GM19238 (cell line): ENCODE data around the gene NMB.
"Not testable (repeated sequence)": the region's sequence is repeated elsewhere in the genome, so short reads cannot be mapped to it uniquely, and the experiment has no call there.

ENCODE experiments used
- DNase-seq: peaks from one replicate; pipeline ENCODE4 v3.0.0; 2011; ENCODE audit warnings: low spot score; ENCODE audit not compliant: insufficient read length

The NMB gene

DNA sequence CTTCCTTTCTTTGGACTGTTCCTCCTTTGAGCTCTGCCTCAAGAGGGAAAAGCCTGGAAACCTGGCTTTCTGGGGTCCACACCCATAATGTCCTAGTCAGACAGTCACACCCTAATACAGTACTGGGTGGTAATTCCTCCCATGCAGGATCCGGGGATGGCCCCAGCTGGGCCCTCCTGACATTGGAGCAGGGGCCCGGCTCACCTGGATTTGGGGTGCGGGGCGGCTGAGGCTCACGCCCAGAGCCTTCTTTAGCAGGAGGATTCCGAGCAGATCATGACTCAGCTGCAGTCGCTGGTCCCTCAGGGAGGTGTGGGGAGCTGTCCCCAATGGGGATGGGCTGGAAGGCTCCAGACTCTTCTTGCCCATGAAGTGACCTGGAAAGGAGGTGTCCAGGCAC lies 1.0 kb downstream of the NMB start:
- no peak for DNase-seq

DNA sequence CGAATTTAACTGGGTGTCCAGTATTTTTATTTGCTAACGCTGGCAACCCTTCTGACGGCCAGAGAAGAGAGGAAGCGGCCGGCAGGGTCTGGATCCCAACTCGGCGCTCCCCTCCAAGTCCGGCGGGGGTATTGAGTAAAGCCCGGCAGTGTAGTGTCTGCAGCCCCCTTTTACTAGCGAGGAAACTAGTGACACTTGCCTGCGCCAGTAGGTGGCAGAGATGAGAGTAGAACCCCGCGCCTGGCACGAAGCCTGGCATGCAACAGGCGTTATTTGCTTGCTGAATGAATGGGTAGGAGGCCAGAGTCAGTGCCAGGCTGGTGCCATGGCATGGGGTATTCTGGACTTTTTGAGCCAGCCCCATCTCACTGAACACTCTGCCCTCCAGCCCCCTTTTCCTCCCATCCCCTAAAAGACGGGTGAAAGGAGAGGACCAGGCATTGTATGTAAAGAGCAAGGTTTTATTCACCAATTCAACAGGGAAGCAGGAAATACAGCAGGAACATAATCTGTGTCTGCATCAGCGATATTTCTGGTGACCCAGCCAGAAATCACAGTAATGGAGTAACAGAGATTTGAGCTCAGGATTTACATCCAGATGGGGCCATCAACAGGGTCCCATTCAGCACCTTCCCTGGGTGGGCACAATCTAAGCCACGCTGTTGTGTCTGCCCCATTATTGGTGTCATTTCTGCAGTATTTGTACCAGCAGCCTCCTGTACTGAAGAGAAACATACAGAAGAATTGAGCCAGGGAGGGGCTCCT lies 3.1 kb downstream of the NMB start:
- DNase-seq: peak; percentile 53

DNA sequence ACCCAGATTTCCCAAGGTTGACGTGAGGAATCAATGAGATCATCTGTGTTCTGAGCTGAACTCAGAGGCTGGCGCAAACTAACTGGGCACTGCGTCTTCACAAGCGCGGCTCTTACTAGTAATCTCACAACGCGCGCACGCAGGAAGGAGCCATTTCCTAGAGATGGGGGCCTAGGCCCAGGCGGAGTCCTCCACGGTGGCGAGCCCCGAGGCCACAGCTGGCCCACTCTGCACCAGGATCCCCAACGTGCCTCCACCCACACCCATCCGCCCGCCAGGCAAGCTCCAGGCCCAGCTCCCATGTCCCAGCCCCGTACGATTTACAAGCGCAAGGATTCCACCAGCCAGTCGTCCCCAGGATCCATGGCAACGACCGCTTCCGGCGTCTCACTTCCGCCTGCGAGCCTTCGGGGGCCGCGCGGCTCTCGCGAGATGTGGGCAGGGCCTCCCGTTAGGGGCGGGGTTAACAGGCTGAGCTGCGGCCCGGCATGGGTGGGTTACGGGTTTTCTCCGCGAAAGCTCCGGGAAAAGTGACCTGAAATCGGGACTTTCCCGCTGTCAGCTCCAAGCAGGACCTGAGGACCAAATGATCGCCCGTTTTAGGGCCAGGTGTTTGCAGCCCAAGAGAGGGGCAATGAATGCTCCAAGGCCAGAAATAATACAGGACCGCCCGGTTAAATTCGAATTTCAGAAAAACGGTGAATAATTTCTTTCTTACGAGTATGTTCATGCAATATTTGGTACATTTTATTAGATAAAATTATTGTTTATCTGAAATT lies 3.9 kb downstream of the NMB start, which contains the start of gene WDR73:
TSS of gene WDR73 (minus strand) at position 374 of the 779 bp plus-strand sequence. CDS start at position 365, 9 bp downstream.
- peak; percentile 87 for DNase-seq

DNA sequence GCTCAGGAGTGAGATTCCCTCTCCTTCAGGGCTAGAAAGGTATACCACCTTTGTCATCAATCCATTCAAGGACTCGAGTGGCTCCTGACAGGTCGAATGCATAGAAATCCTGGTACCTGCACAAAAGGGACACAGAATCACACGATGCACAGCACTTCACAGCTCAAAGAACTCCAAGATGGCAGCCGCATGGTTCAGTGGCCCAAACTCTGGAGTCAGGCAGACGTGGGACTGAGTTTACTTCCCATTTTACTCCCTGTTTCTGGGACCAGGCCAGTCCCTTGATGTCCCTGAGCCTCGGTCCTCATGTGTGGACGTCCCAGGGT lies 4.5 kb downstream of the NMB start:
- DNase-seq: no peak

DNA sequence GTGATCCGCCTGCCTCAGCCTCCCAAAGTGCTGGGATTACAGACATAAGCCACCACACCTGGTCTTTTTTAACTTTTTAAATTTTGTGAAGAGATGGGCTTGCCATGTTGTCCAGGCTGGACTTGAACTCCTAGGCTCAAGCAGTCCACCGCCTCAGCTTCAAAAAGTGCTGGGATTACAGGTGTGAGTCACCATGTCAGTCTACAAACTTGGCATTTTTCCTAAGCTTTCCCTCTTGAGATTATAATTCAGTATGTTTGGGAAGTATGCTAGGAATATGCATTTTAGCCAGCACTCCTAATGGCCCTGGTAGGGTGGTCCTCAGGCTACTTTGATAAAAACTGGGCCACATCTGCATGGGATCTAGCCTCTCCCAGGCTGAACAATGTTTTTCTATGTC lies 8.3 kb downstream of the NMB start:
- DNase-seq: no peak

DNA sequence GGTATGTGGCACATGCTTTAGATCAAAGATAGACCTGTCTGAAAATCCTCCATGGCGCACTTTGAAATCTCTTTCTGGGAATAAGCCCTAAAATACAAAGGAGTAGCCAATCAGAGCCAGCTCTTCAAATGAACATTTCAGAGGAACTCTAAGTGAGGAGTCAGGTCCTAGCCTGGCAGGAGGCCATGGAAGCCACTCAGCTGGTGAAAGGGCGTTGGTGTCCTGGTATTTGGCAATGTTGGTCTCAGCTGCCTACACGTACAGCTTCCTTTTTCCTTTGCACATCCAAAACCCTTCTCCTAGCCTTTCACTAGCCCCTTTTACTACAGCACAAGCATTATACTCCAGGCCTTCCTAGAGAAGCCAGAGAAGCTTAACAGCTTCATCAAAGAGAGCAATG lies 9.5 kb downstream of the NMB start:
- DNase-seq: no peak

DNA sequence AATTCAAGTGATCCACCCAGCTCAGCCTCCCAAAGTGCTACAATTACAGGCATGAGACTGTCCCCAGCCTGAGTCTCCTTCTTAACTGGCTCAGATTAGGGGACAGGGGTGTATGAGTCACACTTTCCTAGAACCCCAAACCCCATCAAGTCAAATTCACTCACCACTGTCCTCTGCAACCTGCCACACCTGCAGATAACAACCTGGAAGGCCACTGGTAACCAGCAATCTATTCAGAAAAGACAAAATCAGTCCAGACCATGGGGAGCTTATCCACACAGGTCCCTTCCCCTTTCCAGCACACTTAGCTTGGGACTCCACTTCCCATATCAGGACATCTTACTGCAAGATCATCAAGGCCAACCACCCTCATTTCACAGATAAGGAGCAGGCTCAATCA lies 10.3 kb downstream of the NMB start:
- DNase-seq: no peak

DNA sequence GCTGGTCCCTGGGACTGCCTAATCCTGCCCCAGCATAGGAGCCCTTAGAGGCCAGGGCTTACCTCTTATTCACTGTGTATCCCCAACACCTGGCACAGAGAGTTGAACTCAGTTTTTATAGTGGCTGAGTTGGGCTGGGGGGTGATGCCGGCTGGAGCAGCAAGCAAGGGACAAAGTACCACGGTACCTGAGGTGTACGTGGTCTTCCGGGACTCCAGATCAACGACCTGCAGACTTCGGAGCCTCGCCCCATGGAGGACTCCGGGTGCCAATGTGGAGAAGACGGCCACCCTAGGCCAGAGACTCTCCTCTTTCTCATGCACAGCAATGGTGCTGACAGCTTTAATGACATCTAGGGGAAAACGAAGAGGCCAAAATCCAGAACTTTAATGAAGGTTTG lies 12.0 kb downstream of the NMB start:
- no peak for DNase-seq

DNA sequence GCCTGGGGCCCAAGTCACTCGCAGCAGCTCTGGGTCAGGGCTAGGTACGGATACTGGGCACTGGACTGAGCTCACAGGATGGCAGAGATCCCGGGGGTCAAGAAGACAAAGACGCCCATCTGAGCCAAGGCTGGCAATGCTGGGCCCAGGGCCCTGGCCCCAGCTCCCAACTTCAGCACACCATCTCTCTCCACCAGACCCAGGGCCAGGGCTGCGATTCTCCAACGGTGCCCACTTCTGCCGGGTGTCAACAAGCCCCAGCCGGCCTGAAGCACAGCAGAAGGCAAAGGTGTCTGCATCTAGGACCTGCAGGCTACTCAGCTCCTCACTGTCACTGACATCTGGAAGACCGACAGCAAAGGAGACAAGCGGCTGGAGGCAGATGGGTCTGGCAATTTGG lies 12.5 kb downstream of the NMB start:
- no peak for DNase-seq

DNA sequence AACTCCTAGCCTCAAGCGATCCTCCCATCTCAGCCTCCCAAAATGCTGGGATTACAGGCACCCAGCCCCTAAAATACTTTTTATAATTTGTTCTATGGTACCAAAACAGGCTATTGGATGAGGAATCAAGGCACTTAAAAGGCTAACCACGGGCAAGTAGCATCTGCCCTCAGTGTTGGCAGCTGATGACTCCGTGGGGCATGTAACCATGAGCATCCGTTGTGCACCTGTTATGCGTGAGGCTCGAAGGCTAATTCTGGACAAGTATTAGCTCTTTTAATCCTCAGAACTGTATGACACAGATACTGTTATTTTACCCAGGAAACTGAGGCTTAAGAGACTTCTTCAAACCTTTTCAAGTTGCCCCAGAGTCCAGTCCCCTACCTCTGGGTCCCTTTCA lies 14.2 kb downstream of the NMB start:
- DNase-seq: no peak

DNA sequence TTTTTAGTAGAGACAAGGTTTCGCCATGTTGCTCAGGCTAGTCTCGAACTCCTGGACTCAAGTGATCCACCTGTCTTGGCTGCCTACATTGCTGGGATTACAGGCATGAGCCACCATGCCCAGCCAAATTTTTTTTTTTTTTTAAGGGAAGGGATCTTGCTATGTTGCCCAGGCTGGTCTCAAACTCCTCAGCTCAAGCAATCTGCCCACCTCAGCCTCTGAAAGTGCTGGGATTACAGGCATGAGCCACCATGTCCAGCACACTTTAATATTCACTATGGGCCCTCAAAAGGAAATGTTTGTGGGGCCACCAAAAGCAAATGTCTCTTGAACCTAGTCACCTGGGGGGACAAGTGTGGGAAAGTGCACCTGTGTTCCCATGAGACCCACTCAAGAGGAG lies 15.4 kb downstream of the NMB start:
- not testable (repeated sequence) for DNase-seq

DNA sequence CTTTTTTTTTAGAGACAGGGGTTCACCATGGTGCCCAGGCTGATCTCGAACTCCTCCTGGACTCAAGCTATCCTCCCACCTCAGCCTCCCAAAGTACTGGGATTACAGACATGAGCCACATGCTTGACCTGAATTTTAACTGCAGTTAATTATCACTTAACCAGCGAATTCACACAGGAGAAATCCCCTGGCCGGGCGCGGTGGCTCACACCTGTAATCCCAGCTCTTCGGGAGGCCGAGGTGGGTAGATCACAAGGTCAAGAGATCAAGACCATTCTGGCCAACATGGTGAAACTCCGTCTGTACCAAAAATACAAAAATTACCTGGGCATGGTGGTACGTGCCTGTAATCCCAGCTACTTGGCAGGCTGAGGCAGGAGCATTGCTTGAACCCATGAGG lies 16.1 kb downstream of the NMB start:
- not testable (repeated sequence) for DNase-seq

DNA sequence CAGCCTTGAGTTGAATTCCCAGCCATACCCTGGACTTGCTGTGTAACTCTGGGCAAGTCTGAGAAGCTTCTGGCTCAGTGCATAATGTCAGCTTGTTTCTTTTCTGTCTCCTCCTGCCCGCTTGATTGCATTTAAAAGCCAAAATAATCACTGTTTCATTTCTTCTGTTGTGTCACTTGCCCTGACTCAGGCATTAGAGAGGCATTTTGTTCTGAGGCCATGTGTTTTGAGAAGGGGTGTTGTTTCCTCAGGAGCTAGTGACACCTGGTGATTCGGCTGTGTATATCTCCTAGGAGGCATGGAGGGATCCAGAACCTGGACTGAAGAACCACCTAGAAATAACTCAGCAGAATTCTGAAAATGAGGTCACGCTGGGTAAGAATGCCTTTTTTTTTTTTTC lies 19.9 kb downstream of the NMB start:
- DNase-seq: no peak

DNA sequence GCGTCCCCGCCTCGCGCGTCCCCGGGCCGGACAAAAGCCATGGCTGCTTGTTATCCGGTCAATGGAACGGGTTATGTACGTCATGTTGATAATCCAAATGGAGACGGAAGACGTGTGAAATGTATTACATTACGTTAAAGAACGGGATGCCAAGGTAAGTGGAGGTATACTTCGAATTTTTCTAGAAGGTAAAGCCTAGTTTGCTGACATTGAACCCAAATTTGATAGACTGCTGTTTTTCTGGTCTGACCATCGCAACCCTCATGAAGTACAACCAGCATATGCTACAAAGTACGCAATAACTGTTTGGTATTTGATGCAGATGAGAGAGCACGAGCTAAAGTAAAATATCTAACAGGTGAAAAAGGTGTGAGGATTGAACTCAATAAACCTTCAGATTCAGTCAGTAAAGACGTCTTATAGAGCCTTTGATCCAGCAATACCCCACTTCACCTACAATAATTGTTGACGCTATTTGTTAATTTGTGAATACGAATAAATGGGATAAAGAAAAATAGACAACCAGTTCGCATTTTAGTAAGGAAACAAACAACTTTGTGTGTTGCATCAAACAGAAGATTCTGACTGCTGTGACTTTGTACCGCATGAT lies 23.7 kb downstream of the NMB start:
- no peak for DNase-seq

DNA sequence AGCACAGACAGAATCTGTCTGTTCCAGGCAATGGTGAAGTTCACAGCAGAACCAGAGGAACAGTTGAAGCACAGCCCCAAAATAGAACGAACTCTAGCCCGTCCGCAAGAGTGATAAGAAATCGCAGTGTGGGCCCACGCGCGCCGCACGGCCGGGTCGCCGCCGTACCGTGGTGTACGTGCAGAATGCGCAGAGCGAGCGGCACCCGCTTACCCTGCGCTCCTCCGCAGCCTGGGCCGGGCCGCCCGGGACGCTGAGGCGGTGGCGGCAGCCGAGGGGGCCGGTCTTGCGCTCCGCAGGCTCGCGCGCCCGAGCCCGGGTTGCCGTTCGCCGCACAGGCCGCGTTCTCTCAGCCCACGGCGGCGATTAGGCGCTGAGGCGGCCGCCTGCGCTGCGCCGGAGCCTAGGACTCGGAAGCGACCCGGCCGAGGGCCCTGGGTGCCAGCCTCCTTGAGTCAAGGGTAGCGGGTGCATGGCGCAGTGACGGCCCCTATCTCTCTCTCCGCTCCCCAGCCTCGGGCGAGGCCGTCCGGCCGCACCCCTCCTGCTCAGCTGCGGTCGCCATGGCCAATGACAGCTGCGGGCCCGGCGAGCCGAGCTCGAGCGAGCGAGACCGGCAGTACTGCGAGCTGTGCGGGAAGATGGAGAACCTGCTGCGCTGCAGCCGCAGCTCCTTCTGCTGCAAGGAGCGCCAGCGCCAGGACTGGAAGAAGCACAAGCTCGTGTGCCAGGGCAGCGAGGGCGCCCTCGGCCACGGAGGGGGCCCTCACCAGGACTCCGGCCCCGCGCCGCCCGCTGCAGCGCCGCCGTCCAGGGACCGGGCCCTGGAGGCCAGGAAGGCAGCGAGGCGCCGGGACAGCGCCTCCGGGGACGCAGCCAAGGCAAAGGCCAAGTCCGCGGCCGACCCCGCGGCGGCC lies 24.4 kb downstream of the NMB start:
- peak; percentile 15 for DNase-seq

DNA sequence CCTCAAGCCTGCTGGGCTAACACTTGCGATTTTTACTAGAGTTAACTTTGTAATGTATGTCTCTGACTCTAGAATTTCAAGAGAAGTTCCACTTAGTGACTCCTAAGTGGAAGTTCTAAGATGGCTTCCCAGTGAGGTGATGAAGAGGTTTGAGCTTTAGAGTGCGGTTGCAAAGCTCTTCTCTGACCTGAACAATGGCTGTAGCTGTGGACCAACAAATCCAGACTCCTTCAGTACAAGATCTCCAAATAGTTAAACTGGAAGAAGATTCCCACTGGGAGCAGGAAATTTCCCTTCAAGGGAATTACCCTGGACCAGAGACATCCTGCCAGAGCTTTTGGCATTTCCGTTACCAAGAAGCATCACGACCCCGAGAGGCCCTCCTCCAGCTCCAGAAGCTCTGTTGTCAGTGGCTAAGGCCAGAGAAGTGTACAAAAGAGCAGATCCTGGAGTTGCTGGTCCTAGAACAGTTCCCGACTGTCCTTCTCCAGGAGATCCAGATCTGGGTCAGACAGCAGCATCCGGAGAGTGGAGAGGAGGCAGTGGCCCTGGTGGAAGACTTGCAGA lies 26.2 kb downstream of the NMB start:
- DNase-seq: no peak

DNA sequence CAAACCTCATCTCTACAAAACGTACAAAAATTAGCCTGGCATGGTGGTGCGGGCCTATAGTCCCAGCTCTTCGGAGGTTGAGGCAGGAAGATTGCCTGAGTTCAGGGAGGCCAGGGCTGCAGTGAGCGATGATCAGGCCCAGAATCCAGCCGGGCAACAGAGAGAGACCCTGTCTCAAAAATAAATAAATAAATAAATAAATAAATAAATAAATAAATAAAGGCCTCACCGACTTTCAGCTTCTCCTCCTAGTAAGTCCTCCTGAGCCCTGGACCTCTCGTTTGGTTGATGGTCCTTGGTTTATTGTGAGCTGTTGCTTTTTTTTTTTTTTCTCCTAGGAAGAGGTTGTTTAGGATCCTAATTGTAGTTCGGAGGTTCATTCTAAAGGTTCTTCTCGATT lies 29.0 kb downstream of the NMB start:
- no peak for DNase-seq

DNA sequence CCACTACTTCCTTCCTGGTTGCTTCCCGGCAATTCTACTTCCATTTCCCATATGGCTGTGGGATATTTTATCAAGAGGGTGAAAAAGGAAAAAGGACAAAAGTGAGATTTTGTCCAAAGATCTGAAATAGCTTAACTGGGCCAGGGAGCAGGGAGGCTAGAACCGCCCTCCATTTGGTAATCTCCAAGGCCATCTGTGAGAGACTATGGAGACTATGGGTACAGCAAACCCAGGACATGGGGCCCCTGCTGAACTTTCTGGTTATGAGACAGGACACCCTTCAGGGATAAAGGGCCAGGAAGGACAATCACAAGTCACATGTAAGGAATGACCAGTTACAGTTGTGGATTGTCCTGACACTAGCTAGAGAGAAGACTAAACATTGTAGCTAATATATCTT lies 32.9 kb downstream of the NMB start:
- DNase-seq: no peak

DNA sequence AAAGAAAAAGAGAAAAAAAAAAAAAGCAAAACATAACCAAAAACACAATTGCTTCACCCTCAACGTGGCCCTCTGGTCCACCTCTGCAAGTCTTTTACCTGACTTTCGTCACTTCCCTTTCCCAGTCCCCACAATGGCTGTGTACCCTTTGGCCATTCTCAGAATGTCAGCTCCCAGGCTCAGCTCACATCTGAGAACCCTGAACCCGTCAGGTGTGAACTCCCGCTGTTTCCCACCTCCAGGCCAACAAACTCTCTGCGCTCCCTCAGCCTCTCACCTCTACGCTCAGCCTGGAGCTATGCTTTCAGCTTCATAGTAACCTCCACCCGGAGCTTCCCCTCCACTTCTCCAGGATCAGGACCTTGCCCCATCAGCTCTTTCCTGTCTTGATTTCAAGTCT lies 33.6 kb downstream of the NMB start:
- no peak for DNase-seq

DNA sequence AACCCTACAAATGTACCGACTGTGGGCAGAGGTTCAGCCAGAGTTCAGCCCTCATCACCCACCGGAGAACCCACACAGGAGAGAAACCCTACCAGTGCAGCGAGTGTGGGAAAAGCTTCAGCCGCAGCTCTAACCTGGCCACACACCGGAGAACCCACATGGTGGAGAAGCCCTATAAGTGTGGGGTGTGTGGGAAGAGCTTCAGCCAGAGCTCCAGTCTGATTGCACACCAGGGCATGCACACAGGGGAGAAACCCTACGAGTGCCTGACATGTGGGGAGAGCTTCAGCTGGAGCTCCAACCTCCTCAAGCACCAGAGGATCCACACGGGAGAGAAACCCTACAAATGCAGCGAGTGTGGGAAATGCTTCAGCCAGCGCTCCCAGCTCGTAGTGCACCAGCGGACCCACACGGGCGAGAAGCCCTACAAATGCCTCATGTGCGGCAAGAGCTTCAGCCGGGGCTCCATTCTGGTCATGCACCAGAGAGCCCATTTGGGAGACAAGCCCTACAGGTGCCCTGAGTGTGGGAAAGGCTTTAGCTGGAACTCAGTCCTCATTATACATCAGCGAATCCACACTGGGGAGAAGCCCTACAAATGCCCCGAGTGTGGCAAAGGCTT lies 36.5 kb downstream of the NMB start:
- DNase-seq: no peak

DNA sequence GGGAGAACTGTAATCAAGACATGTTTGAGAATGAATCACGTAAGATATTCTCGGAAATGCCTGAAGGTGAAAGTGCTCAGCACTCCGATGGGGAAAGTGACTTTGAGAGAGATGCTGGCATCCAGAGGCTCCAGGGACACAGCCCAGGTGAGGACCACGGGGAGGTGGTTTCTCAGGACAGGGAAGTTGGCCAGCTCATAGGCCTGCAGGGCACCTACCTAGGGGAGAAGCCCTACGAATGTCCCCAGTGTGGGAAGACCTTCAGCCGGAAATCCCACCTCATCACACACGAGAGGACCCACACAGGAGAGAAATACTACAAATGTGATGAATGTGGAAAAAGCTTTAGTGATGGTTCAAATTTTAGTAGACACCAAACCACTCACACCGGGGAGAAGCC lies 37.4 kb downstream of the NMB start:
- DNase-seq: no peak
